ENCODE measurements around the gene KCNK13.

GRCh38 chr14:90034156-90034555, 27.6 kb upstream of the KCNK13 start:
- TF ChIP-seq POLR2A (IDR thresholded peaks at IDR 0.05; ENCODE audit: low read depth, low read length) (no peak), SPI1 (IDR thresholded peaks at IDR 0.05; ENCODE audit: low read depth, low read length) (no peak), POLR2AphosphoS5 (IDR thresholded peaks at IDR 0.05; ENCODE audit: low read depth, low read length) (no peak), TAF1 (IDR thresholded peaks at IDR 0.05; ENCODE audit: low read depth, low read length) (no peak), POU2F2 (IDR thresholded peaks at IDR 0.05; ENCODE audit: low read depth, low read length) (no peak), PAX5 (IDR thresholded peaks at IDR 0.05; ENCODE audit: insufficient read depth, low read length, severe bottlenecking) (no peak)
